Hepatocyte (in vitro differentiated cells): ENCODE measurements around the gene SPRR1B.

ENCODE experiments used
- CTCF ChIP-seq: fragments of 200-600 bp; sonication (generic); IDR thresholded peaks from 2 replicates; pipeline ENCODE4 v1.5.1; 2016; ENCODE audit warnings: antibody characterized with exemption, mild to moderate bottlenecking; ENCODE audit not compliant: poor library complexity
- EZH2phosphoT487 ChIP-seq: fragments of 200-600 bp; sonication (generic); IDR thresholded peaks from one replicate; pipeline ENCODE4 v1.6.1; 2018; ENCODE audit warnings: antibody characterized with exemption, mild to moderate bottlenecking, low read depth, moderate library complexity; ENCODE audit not compliant: unreplicated experiment, severe bottlenecking

GRCh38 chr1:153035211-153035610 lies 4.2 kb downstream of the SPRR1B start:
- TF ChIP-seq CTCF (no peak), EZH2phosphoT487 (no peak)
